ENCODE measurements around the gene SLC40A1. TPM values are rescaled to one million over a fixed set of nuclear protein-coding genes. Genes with fewer than 3 reads are reported as not detected.
A peak's percentile ranks its signal among the peaks of the same experiment; 100 is the strongest.

SLC40A1 gene
- total and polyA plus RNA-seq, 3 donors from 2014 or later: 52.3 to 64.0 (median 58.7) TPM

DNA sequence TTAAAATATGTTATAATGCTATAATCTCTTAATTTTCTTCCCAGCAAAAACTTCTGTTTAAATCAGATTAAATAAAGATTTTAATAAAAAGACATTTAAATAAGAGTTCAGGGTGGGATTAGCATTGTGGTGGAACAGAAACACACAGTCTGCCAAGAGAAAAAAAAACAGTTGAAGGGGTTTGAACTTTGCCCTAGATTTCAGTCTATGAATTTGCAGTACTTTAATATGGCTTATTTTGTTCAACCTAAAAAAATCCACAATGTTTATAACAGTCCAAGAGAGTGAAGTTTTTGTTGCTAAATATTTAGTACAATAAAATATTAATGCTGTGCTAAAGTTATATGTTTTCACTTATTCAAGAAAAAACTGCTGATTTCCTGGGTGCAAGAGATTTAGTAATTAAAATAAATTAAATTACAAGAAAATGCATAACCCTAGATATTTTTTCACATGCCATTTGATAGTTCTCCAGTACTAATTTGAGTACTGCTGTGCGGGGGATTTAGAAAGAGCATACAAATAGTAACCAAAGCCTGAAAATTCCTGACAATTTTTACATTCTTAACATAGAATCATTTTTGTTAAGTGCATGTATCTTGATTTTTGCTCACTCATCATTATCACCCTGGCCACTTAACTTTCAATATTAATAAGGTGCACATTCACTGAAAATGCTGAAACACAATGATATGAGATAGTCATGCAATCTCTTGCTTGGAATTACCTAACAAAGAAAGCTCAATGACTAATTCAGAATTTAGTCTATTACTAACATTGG lies 52.6 kb downstream of the SLC40A1 start:
- intact Hi-C loops (cut with DNase I; ENCODE audit: low total_unique reads): no loop called here
- no peak overlapping the region for H3K4me3 ChIP-seq
- no peaks in the 10 kb centered on the region for H3K36me3 ChIP-seq (ENCODE audit: low read depth, missing control alignments)
- no peaks in the 10 kb centered on the region for H3K27me3 ChIP-seq
- TF ChIP-seq, protein P1, sequence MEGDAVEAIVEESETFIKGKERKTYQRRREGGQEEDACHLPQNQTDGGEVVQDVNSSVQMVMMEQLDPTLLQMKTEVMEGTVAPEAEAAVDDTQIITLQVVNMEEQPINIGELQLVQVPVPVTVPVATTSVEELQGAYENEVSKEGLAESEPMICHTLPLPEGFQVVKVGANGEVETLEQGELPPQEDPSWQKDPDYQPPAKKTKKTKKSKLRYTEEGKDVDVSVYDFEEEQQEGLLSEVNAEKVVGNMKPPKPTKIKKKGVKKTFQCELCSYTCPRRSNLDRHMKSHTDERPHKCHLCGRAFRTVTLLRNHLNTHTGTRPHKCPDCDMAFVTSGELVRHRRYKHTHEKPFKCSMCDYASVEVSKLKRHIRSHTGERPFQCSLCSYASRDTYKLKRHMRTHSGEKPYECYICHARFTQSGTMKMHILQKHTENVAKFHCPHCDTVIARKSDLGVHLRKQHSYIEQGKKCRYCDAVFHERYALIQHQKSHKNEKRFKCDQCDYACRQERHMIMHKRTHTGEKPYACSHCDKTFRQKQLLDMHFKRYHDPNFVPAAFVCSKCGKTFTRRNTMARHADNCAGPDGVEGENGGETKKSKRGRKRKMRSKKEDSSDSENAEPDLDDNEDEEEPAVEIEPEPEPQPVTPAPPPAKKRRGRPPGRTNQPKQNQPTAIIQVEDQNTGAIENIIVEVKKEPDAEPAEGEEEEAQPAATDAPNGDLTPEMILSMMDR (IDR thresholded peaks at IDR 0.05): no peak
- H3K9me3 ChIP-seq: no peaks in the 10 kb centered on the region
- 65 to 70% methylated on average over 1 of the region's 1 CpG for WGBS, 2 donors
- no peaks in the 10 kb centered on the region for H3K4me1 ChIP-seq
- H3K27ac ChIP-seq: peak overlapping the region; percentile 79 to 86
- no peak for DNase-seq

DNA sequence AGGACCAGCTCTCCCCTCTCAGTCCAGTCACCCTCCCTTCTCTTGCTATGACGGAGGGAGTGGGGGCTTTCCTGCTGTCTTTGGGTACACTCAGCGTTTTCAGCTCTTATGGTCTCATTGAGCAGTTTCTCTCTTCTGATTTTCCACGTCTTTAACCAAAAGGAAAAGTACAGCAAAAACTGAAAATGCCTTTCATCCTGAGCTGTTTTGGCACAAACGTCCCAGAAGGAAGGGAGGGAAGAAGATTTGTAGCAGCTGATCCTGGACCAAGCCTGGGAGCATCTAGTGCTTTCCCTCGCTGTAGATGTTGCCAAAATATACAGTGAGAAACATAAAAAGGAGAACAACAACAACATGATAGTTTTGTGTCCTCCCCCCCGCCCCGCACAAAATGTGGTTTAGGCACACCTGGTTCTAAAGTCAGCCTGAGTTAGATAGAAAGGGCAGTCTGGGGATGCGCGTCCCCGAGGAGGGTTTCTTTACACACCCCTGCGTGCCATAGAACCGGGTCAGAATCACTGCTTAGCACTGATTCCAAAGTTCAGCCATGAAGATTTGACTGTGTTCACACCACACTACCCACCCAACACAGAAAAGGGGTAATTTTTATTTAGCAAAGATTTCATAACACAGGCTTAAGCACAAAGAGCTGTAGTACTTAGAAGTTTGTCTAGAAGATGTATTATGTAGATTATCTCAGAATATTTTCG lies 53.4 kb downstream of the SLC40A1 start:
- H3K4me3 ChIP-seq: peak overlapping the region in 1 of 2 donors; percentile 38

DNA sequence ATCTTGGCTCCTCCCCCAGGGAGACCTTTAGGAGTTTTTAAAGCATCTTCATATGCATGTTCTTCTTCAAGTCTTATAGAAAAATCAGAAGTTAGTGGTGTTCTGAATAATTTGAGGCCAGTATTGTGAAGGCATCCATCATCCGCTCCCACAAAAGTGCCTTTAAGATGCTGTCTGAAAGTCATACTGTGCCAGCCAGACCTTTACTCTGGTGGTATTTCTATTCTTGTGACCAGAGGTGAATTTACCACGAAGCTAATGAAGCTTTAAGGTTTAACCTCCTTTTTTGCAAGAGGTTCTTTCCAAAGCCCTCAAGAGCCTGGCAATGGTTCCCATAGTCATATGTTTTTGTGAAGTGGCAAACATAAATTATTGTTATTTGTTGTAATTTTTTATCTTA lies 54.3 kb downstream of the SLC40A1 start:
- Histone ChIP-seq H3K27ac (peak overlapping the region; percentile 79 to 86), H3K4me3 (no peak overlapping the region), H3K36me3 (ENCODE audit: low read depth, missing control alignments) (no peaks in the 10 kb centered on the region), H3K27me3 (no peaks in the 10 kb centered on the region), H3K9me3 (no peaks in the 10 kb centered on the region), H3K4me1 (no peaks in the 10 kb centered on the region)
- DNase-seq: no peak
- intact Hi-C loops (cut with DNase I; ENCODE audit: low total_unique reads): no loop called here
- WGBS, 2 donors: 64 to 80% methylated on average over 2 of the region's 2 CpGs
- TF ChIP-seq POLR2A (IDR thresholded peaks at IDR 0.05): no peak
- TF ChIP-seq, protein P1 (IDR thresholded peaks at IDR 0.05): no peak

More for the DNA sequence above, 53.4 kb downstream of the SLC40A1 start:
- intact Hi-C loops (cut with DNase I; ENCODE audit: low total_unique reads): no loop called here
- H3K27me3 ChIP-seq: no peaks in the 10 kb centered on the region
- peak; percentile 51 for DNase-seq
- no peaks in the 10 kb centered on the region for H3K4me1 ChIP-seq
- H3K36me3 ChIP-seq (ENCODE audit: low read depth, missing control alignments): no peaks in the 10 kb centered on the region
- peak overlapping the region; percentile 79 to 86 for H3K27ac ChIP-seq
- TF ChIP-seq, protein P1 (IDR thresholded peaks at IDR 0.05): no peak
- TF ChIP-seq POLR2A (IDR thresholded peaks at IDR 0.05): no peak
- 32 to 42% methylated on average over 13 of the region's 13 CpGs for WGBS, 2 donors
- no peaks in the 10 kb centered on the region for H3K9me3 ChIP-seq

DNA sequence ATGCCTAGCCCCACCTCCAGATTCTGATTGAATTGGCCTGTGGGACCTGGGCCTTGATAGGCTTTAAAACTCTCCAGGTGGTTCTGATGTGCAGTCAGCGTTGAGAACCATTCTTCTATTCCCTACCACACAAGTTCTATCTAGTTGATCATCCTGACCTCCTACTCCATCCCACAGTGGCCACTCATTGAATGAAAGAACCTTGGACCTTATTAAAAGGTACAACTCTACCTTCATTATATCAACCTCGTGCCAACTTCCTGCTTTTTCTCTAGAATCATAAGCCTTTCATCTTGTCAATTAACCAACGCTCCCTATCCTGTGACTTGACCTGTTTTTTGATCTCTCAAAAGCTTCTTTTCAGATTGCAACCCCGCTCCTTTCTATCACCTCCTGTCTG lies 55.8 kb downstream of the SLC40A1 start:
- no peaks in the 10 kb centered on the region for H3K36me3 ChIP-seq (ENCODE audit: low read depth, missing control alignments)
- H3K27ac ChIP-seq: no peak overlapping the region
- no peak for DNase-seq
- H3K4me1 ChIP-seq: no peaks in the 10 kb centered on the region
- WGBS, 2 donors: 72 to 88% methylated on average over 4 of the region's 4 CpGs
- no peak for TF ChIP-seq POLR2A (IDR thresholded peaks at IDR 0.05)
- TF ChIP-seq, protein P1 (IDR thresholded peaks at IDR 0.05): no peak
- intact Hi-C loops (cut with DNase I; ENCODE audit: low total_unique reads): no loop called here
- no peaks in the 10 kb centered on the region for H3K27me3 ChIP-seq
- H3K9me3 ChIP-seq: no peaks in the 10 kb centered on the region
- no peak overlapping the region for H3K4me3 ChIP-seq
